Neural cell (in vitro differentiated cells): ENCODE data around the gene CYP2A6.
"Not testable (repeated sequence)": the region's sequence is repeated elsewhere in the genome, so short reads cannot be mapped to it uniquely, and the experiment has no call there.

ENCODE experiments used
- CTCF ChIP-seq: fragments of 450-650 bp; IDR thresholded peaks from 2 replicates; pipeline ENCODE4 v1.5.1; 2014; ENCODE audit warnings: antibody characterized with exemption, mild to moderate bottlenecking, moderate library complexity; ENCODE audit not compliant: poor library complexity, severe bottlenecking
- POLR2AphosphoS5 ChIP-seq: IDR thresholded peaks from 2 replicates; pipeline ENCODE4 v1.6.1; 2012

DNA sequence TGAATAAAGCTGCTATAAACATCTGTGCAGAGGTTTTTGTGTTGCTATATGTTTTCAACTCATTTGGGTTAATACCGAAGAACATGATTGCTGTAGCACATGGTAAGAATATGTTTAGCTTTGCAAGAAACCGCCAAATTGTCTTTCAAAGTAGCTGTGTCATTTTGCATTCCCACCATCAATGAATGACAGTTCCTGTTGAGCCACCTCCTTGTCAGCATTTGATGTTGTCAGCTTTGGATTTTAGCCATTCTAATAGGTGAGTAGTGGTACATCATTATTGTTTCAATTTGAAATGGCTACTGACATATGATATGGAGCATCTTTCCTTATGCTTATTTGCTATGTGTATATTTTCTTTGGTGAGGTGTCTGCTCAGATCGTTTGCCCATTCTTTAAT is 8.2 kb downstream of the CYP2A6 start:
- TF ChIP-seq CTCF, POLR2AphosphoS5: not testable (repeated sequence)
